GM18508 (cell line): Measurements from ENCODE around the gene DNAI2.
"Not testable (repeated sequence)": the region's sequence is repeated elsewhere in the genome, so short reads cannot be mapped to it uniquely, and the experiment has no call there.

Experiments used
- ATAC-seq: cut with Tn5 transposase; IDR thresholded peaks from one replicate; pipeline ENCODE4 v1.9.1; 2021; ENCODE audit warnings: moderate number of reproducible peaks; ENCODE audit not compliant: insufficient read depth, unreplicated experiment

Gene DNAI2

DNA sequence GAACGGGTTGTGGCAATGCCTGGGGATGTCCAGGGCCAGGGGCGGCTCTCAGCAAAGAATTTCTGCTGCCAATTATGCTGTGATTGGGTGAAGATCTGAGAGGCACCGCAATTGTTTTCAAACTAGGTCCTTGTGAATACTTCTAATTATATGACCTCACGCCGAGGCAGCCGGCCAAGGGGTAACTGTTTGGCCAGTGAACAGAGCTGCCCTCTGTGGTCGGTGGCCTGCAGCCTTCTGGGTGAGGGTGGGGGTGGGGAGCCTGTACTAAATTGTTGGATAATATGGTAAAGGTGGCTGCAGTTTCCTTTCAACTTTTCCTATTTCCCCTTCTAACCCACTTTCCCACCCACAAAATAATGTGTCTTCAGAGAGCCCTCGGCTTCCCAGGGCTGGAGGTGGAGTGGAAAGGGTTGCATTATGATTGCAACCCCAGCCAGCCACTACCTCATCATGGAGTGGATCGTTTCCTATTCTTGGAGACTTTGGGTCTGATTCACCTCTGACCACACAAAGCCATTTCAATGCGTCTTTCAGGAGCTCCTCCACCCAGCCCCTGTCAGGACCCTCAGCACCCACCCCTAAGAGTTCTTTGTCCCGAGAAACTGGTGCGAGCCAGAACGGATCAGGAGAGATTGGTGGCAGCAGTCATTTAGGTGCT, 2.0 kb upstream of the DNAI2 start:
- no peak for ATAC-seq

- ATAC-seq = no peak
Measured at GRCh38 chr17:74272731-74273201, 1.3 kb upstream of the DNAI2 start.

DNA sequence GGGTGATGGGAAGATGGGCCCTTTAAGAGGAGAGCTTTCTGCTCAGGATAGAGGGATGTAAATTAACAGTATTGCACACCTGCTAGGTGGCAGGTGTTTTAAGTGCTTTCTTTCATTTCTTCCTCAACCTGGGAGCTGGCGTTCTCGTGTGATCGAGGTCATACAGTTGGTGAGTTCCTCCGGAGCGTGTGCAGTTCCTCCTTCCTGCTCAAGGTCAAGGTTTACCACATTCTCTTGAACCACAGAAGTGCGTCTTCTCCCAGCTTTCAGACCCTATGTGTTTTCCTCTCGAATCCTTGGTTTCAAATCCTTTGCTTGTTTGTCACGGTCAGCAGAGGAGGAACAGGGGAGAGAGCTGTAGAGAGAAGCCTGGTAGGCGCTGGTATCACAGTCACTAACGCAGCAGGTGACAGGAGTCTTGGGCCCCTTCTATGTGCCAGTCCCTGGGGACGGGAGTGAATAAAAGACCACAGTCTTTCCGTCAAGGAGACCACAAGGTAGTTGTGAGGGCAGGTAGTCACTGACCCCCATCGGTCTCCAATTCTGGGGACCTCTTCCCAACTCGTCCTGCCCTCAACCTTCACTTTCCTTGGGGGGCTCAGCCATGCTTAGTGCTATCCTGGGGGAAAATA, 791 bp downstream of the DNAI2 start:
- no peak for ATAC-seq

- no peak for ATAC-seq
Measured at GRCh38 chr17:74276051-74276476, 2.0 kb downstream of the DNAI2 start.

- no peak for ATAC-seq
Measured at GRCh38 chr17:74276541-74277009, 2.5 kb downstream of the DNAI2 start.

GRCh38 chr17:74277935-74278334, 3.9 kb downstream of the DNAI2 start:
- no peak for ATAC-seq

- ATAC-seq = not testable (repeated sequence)
Measured at GRCh38 chr17:74279617-74280016, 5.6 kb downstream of the DNAI2 start.

- ATAC-seq = no peak
Measured at GRCh38 chr17:74280093-74280513, 6.1 kb downstream of the DNAI2 start.

- ATAC-seq = no peak
Measured at GRCh38 chr17:74281799-74282198, 7.8 kb downstream of the DNAI2 start.

DNA sequence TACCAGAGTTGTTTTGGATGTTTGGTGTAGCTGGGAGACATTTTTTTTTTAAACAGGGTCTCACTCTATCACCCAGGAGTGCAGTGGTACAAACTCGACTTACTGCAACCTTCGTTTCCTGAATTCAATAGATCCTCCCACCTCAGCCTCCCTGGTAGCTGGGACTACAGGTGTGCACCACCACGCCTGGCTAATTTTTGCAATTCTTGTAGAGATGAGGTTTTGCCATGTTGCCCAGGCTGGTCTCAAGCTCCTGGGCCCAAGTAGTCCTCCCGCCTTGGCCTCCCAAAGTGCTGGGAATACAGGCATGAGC, 8.2 kb downstream of the DNAI2 start:
- not testable (repeated sequence) for ATAC-seq

- no peak for ATAC-seq
Measured at GRCh38 chr17:74282587-74283370, 8.7 kb downstream of the DNAI2 start.

DNA sequence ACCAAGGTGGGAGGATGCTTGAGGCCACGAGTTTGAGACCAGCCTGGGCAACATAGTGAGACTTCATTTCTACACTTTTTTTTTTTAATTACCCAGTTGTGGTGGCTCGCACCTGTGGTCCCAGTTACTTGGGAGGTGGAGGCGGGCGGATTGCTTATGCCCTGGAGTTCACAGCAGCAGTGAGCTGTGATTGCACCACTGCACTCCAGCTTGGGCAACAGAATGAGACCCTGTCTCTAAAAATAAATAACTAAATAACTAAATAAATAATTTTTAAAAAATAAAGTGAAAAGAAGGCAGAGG, 9.3 kb downstream of the DNAI2 start:
- no peak for ATAC-seq

- ATAC-seq = no peak
Measured at GRCh38 chr17:74287031-74287602, 13.1 kb downstream of the DNAI2 start.

- ATAC-seq = no peak
Measured at GRCh38 chr17:74288785-74289184, 14.8 kb downstream of the DNAI2 start.

- no peak for ATAC-seq
Measured at GRCh38 chr17:74289688-74290087, 15.7 kb downstream of the DNAI2 start.

GRCh38 chr17:74290340-74290739, 16.3 kb downstream of the DNAI2 start:
- ATAC-seq = no peak

GRCh38 chr17:74292495-74292894, 18.5 kb downstream of the DNAI2 start:
- no peak for ATAC-seq

DNA sequence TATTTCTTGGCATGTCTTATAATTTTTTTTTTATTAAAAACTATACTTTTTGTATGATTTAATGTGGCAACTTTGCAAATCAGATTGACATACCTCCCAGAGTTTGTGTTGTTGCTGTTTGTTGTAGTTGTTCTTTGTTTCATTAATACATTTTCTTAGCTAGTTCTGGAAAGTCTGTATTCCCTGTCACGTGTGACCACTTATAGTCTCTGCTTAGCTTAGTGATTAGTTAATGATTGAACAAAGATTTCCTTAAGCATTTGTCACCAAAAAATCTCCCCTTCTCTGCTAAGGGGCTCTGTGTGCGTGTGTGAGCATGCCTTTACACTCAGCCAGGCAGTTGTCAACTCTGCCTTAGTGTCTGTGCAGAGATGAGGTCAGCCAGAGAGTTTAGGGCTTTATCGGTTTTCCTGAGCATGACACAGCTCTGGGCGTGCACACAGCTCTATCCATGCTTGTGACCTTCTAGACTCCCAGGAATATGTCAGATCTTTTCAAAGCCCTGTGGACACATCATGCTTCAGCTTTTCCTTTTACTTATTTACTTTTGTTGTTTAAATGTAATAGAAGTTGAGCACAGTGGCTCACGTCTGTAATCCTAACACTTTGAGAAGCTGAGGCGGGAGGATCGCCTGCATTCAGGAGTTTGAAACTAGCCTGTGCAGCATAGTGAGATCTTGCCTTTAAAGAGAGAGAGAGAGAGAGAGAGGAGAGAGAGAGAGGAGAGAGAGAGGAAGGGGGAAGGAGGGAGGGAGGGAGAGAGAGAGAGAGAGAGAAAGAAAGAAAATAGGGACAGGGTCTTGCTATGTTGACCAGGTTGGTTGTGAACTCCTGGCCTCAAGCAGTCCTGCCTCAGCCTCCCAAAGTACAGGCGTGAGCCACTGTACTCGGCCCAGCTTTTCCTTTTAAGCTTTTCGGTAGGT, 21.9 kb downstream of the DNAI2 start:
- ATAC-seq = no peak

GRCh38 chr17:74296548-74296936, 22.5 kb downstream of the DNAI2 start:
- no peak for ATAC-seq

GRCh38 chr17:74297941-74298340, 23.9 kb downstream of the DNAI2 start:
- no peak for ATAC-seq
